Omental fat pad (tissue), 4 donors: ENCODE data around the gene ZNF556. TPM values are rescaled to one million over a fixed set of nuclear protein-coding genes. Genes with fewer than 3 reads are reported as not detected.

Experiments used
- ATAC-seq: fragments of 150-250 bp; one replicate; pipeline ENCODE4 v1.9.1; 2016; ENCODE audit warnings: mild to moderate bottlenecking, moderate library complexity; ENCODE audit not compliant: low FRiP score
- DNase-seq: peaks from one replicate; pipeline ENCODE4 v3.0.0-alpha.2; 2019; ENCODE audit warnings: low spot score
- total RNA-seq, 4 donors: library from RNA; depleted of rRNA; stranded (reverse); fragments of >200 nt; gene quantifications; one replicate each; pipeline ENCODE4 v1.1.0, GENCODE V29; 2016
- TF ChIP-seq, protein P1 (sequence below), 3 donors: fragments of 450-650 bp; IDR thresholded peaks; one replicate each; pipeline ENCODE4 v1.5.1; 2016 to 2017; ENCODE audit warnings: antibody characterized with exemption in 3 of 3, mild to moderate bottlenecking in 3 of 3, moderate library complexity in 2 of 3

The ZNF556 gene
- total RNA-seq, 4 donors from 2014 or later: 0.09 to 1.1 (median 0.31) TPM; not detected in 1

GRCh38 chr19:2845107-2845506, 22.0 kb upstream of the ZNF556 start:
- TF ChIP-seq, protein P1, sequence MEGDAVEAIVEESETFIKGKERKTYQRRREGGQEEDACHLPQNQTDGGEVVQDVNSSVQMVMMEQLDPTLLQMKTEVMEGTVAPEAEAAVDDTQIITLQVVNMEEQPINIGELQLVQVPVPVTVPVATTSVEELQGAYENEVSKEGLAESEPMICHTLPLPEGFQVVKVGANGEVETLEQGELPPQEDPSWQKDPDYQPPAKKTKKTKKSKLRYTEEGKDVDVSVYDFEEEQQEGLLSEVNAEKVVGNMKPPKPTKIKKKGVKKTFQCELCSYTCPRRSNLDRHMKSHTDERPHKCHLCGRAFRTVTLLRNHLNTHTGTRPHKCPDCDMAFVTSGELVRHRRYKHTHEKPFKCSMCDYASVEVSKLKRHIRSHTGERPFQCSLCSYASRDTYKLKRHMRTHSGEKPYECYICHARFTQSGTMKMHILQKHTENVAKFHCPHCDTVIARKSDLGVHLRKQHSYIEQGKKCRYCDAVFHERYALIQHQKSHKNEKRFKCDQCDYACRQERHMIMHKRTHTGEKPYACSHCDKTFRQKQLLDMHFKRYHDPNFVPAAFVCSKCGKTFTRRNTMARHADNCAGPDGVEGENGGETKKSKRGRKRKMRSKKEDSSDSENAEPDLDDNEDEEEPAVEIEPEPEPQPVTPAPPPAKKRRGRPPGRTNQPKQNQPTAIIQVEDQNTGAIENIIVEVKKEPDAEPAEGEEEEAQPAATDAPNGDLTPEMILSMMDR (IDR thresholded peaks at IDR 0.05): no peak
- ATAC-seq (no peak), DNase-seq (no peak)

DNA sequence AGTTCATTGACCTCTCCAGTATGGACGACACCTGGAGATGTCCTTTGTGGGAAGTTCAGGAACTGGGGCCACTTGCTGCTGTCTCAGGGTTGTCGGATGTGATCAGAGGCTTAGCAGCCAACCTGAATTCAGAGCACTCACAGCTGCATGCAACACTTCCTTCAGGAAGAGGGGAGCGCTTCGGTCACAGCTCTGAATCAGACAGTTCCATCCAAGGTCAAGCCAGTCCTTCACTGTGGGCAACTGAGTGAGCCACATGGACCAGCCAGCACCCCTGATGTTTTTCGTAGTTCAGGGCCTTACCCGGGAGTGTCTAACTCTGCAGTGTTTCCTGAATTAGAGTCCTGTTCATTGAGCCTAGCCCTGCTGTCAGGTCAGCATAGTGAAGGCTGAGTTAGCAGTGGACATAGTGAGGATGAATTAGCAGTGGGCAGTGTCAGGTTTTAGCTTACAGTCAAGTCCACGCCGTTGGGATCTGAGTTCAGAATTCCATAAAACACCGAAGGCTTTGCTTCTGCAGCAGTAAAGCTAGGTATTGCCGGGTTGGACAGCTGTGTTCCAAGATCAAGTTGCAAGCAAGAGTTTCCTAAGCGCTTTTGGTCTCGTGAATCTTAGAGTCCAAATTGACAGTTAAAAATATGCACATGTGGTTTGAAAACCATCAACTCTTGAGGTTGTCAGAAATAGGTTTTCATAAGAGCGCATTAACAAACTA, 20.8 kb upstream of the ZNF556 start:
- DNase-seq: no peak

DNA sequence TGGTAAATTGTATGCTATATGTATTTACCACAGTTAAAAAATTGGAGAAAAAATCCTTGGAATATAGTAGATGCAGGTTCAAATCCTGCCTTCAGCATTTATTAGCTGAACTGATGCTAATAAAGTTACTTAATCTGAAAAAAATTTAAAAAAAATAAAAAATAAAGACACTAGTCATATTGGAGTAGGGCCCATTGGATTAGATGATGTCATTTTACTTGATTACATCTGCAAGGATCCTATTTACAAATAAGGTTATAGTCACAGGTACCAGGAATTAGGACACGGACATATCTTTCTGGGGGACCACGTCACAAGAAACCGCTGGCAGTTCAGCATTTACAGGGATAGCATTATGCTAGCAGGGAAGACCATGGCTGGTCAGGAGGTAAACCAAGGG, 19.6 kb upstream of the ZNF556 start:
- ATAC-seq (no peak), DNase-seq (no peak)
- TF ChIP-seq, protein P1 (IDR thresholded peaks at IDR 0.05): no peak

More for the DNA sequence above, 20.8 kb upstream of the ZNF556 start:
- TF ChIP-seq, protein P1 (IDR thresholded peaks at IDR 0.05): no peak
- no peak for ATAC-seq

DNA sequence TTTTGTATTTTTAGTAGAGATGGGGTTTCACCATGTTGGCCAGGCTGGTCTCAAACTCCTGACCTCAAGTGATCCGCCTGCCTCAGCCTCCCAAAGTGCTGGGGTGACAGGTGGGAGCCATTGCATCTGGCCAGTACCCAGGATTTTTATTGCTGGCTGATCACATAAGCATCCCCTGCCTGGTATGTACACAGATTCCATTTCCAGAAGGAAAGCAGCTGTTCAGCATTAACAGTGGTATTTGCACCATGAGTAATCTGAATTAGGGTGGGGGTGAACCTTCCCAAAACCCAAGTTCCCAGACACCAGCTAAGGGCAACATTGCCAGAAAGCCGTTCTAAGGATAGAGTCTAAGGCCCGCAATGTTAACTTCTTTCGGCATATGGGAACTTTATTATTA, 18.5 kb upstream of the ZNF556 start:
- TF ChIP-seq, protein P1 (IDR thresholded peaks at IDR 0.05): no peak
- DNase-seq (no peak), ATAC-seq (no peak)

DNA sequence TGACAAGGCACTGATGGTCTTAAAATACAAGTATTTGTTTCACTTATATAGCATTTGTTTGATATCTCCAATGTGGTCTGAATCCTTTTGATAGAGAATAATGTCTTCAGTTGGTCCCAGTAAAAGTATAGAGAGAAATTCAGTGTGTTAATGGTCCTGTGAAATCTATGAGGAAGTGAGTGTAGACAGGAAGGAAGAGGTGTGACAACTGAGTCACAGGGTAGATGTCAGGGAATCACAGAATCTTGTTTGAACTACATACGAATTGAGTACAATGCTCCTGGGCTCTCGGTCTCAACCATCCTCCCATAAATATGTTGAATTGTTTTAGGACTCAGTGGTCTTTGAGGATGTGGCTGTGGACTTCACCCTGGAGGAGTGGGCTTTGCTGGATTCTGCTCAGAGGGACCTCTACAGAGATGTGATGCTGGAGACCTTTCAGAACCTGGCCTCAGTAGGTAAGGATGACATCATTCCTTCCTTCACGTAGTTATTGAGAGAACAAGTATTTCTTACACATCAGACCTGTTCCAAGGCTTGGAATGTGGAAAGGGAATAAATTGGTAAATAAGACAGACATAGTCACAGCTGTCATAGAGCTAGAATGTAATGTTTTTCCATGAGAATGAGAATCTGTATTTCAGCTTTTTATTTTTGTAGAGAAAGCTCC, 16.7 kb upstream of the ZNF556 start:
- no peak for ATAC-seq
- DNase-seq: no peak
- TF ChIP-seq, protein P1 (IDR thresholded peaks at IDR 0.05): no peak

DNA sequence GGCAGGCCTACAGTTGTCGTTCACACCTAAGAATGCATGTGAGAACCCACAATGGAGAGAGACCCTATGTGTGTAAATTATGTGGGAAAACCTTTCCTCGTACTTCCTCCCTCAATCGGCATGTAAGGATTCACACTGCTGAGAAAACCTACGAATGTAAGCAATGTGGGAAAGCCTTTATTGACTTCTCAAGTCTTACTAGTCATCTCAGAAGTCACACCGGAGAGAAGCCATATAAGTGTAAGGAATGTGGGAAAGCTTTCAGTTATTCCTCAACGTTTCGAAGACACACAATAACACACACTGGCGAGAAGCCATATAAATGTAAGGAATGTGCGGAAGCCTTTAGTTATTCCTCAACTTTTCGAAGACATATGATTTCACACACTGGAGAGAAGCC, 14.5 kb upstream of the ZNF556 start:
- TF ChIP-seq, protein P1 (IDR thresholded peaks at IDR 0.05): no peak
- ATAC-seq (no peak), DNase-seq (no peak)
